Osteocyte (in vitro differentiated cells): ENCODE data around the gene CFTR. TPM values are rescaled to one million over a fixed set of nuclear protein-coding genes. Genes with fewer than 3 reads are reported as not detected.
A peak's percentile ranks its signal among the peaks of the same experiment; 100 is the strongest.

Experiments
- DNase-seq: peaks from one replicate; pipeline ENCODE4 v3.0.0; 2021; ENCODE audit warnings: mixed read lengths; ENCODE audit not compliant: unreplicated experiment; ENCODE audit errors: extremely low spot score
- H3K27ac Mint-ChIP-seq: one replicate; pipeline ENCODE4 v1.8.0; 2021; ENCODE audit warnings: mild to moderate bottlenecking, mixed read lengths; ENCODE audit not compliant: unreplicated experiment
- H3K27me3 Mint-ChIP-seq: one replicate; pipeline ENCODE4 v1.8.0; 2021; ENCODE audit warnings: mixed read lengths; ENCODE audit not compliant: unreplicated experiment
- H3K36me3 Mint-ChIP-seq: one replicate; pipeline ENCODE4 v1.8.0; 2021; ENCODE audit warnings: mixed read lengths; ENCODE audit not compliant: unreplicated experiment
- H3K4me1 Mint-ChIP-seq: one replicate; pipeline ENCODE4 v1.8.0; 2021; ENCODE audit warnings: mixed read lengths; ENCODE audit not compliant: unreplicated experiment
- H3K4me3 Mint-ChIP-seq: one replicate; pipeline ENCODE4 v1.8.0; 2021; ENCODE audit warnings: mild to moderate bottlenecking, moderate library complexity, mixed read lengths; ENCODE audit not compliant: unreplicated experiment
- H3K9me3 Mint-ChIP-seq: one replicate; pipeline ENCODE4 v1.8.0; 2021; ENCODE audit warnings: mixed read lengths; ENCODE audit not compliant: unreplicated experiment
- total RNA-seq: library from RNA; stranded (reverse); gene quantifications from 2 replicates; pipeline ENCODE4 v1.2.1, GENCODE V29; 2021
- TF ChIP-seq, protein P1 (sequence below): fragments of 200-600 bp; sonication (generic); IDR thresholded peaks from 2 replicates; pipeline ENCODE4 v1.5.0; 2021; ENCODE audit warnings: antibody characterized with exemption, mild to moderate bottlenecking, moderate library complexity

CFTR gene
- total RNA-seq, 1 donor from 2014 or later, result not detected

- H3K36me3 Mint-ChIP-seq, result no peaks in the 10 kb centered on the region
Measured at GRCh38 chr7:117666689-117667088, 186.9 kb downstream of the CFTR start.

DNA sequence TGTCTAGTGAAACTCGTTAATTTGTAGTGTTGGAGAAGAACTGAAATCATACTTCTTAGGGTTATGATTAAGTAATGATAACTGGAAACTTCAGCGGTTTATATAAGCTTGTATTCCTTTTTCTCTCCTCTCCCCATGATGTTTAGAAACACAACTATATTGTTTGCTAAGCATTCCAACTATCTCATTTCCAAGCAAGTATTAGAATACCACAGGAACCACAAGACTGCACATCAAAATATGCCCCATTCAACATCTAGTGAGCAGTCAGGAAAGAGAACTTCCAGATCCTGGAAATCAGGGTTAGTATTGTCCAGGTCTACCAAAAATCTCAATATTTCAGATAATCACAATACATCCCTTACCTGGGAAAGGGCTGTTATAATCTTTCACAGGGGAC, 187.6 kb downstream of the CFTR start:
- no peak for DNase-seq
- no peaks in the 10 kb centered on the region for H3K27me3 Mint-ChIP-seq
- H3K4me1 Mint-ChIP-seq, result peaks cover 7% of the 10 kb centered on the region
- no peaks in the 10 kb centered on the region for H3K9me3 Mint-ChIP-seq
- TF ChIP-seq, protein P1, sequence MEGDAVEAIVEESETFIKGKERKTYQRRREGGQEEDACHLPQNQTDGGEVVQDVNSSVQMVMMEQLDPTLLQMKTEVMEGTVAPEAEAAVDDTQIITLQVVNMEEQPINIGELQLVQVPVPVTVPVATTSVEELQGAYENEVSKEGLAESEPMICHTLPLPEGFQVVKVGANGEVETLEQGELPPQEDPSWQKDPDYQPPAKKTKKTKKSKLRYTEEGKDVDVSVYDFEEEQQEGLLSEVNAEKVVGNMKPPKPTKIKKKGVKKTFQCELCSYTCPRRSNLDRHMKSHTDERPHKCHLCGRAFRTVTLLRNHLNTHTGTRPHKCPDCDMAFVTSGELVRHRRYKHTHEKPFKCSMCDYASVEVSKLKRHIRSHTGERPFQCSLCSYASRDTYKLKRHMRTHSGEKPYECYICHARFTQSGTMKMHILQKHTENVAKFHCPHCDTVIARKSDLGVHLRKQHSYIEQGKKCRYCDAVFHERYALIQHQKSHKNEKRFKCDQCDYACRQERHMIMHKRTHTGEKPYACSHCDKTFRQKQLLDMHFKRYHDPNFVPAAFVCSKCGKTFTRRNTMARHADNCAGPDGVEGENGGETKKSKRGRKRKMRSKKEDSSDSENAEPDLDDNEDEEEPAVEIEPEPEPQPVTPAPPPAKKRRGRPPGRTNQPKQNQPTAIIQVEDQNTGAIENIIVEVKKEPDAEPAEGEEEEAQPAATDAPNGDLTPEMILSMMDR, result no peak
- H3K36me3 Mint-ChIP-seq, result no peaks in the 10 kb centered on the region
- no peak overlapping the region for H3K27ac Mint-ChIP-seq
- no peak overlapping the region for H3K4me3 Mint-ChIP-seq

More at GRCh38 chr7:117666689-117667088, 186.9 kb downstream of the CFTR start:
- Mint-ChIP-seq H3K4me1 (peaks cover 7% of the 10 kb centered on the region), H3K9me3 (no peaks in the 10 kb centered on the region), H3K27ac (no peak overlapping the region), H3K27me3 (no peaks in the 10 kb centered on the region), H3K4me3 (no peak overlapping the region)
- TF ChIP-seq, protein P1, result no peak
- DNase-seq, result no peak

GRCh38 chr7:117669818-117670217, 190.0 kb downstream of the CFTR start:
- peaks cover 3% of the 10 kb centered on the region for H3K27me3 Mint-ChIP-seq
- TF ChIP-seq, protein P1, result peak; percentile 11
- H3K27ac Mint-ChIP-seq, result no peak overlapping the region
- H3K4me3 Mint-ChIP-seq, result no peak overlapping the region
- H3K36me3 Mint-ChIP-seq, result no peaks in the 10 kb centered on the region
- H3K4me1 Mint-ChIP-seq, result peaks cover 7% of the 10 kb centered on the region
- no peak for DNase-seq
- H3K9me3 Mint-ChIP-seq, result no peaks in the 10 kb centered on the region

DNA sequence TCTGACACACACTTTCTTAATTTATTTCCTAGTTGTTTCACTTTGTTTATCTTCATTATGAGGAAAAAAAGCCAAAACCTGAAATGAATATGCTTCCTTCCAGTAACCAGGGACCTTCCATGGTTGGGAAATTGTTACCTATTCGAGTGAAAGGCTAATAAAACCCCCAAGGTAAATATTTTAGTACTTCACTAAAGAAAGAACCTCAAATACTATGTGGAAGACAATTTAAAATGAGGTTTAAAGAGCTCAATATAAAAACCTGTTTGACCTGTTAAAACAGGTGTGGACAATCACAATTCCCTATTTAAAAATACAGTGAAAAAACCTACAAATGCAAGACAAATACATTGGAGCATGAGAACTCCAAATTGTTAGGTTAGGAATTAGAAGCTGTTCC, 192.6 kb downstream of the CFTR start:
- Mint-ChIP-seq H3K36me3 (no peaks in the 10 kb centered on the region), H3K27me3 (peaks cover 16% of the 10 kb centered on the region), H3K27ac (no peak overlapping the region), H3K9me3 (no peaks in the 10 kb centered on the region), H3K4me1 (peaks cover under 1% of the 10 kb centered on the region), H3K4me3 (no peak overlapping the region)
- no peak for DNase-seq
- TF ChIP-seq, protein P1, result no peak

- Mint-ChIP-seq H3K27ac (no peak overlapping the region), H3K4me1 (no peaks in the 10 kb centered on the region)
- TF ChIP-seq, protein P1, result no peak
Measured at GRCh38 chr7:117673367-117673766, 193.5 kb downstream of the CFTR start.

More at GRCh38 chr7:117673367-117673766, 193.5 kb downstream of the CFTR start:
- Mint-ChIP-seq H3K9me3 (no peaks in the 10 kb centered on the region), H3K36me3 (no peaks in the 10 kb centered on the region), H3K27me3 (peaks cover 16% of the 10 kb centered on the region), H3K4me3 (no peak overlapping the region)
- DNase-seq, result no peak
